Caco-2 (cell line): Measurements from ENCODE around the gene SMARCD1. TPM values are rescaled to one million over a fixed set of nuclear protein-coding genes. Genes with fewer than 3 reads are reported as not detected.
"Not testable (repeated sequence)": the region's sequence is repeated elsewhere in the genome, so short reads cannot be mapped to it uniquely, and the experiment has no call there.

Experiments
- BruUV-seq: library from RNA; stranded (reverse); fragments of 400-500 nt; replicated peaks from 2 replicates; lab custom pipeline; 2021; lab: Mats Ljungman, UMichigan
- CTCF ChIA-PET: fragments of 300-600 bp; sonication (Branson Sonifier 250); formaldehyde crosslinking; loops from one replicate; lab custom pipeline; 2022; ENCODE audit warnings: antibody characterized with exemption; lab: Charles Lee
- POLR2A ChIA-PET: fragments of 300-600 bp; sonication (Branson Sonifier 250); formaldehyde crosslinking; loops from one replicate; lab custom pipeline; 2022; ENCODE audit warnings: antibody characterized with exemption; lab: Charles Lee
- DNase-seq, 2 experiments: peaks; one replicate each; pipeline versions ENCODE4 v3.0.0 to v3.0.0-alpha.2; 2020 to 2022
- H3K27me3 ChIP-seq: replicated peaks from 2 replicates; pipeline ENCODE4 v1.6.0; 2011; ENCODE audit warnings: low read length; ENCODE audit not compliant: control insufficient read depth, insufficient read depth
- H3K36me3 ChIP-seq: 2 replicates; pipeline ENCODE4 v1.5.1; 2011; ENCODE audit warnings: low read length; ENCODE audit not compliant: control insufficient read depth, insufficient read depth
- H3K4me1 ChIP-seq: fragments of 250-450 bp; sonication (Bioruptor Pico); 2 replicates; pipeline ENCODE4 v1.5.1; 2020; ENCODE audit warnings: mild to moderate bottlenecking
- H3K4me3 ChIP-seq: 2 replicates; pipeline ENCODE4 v1.5.1; 2011; ENCODE audit warnings: low read depth, mild to moderate bottlenecking, control low read depth, low read length
- H3K9me3 ChIP-seq: fragments of 250-450 bp; sonication (Bioruptor Pico); 2 replicates; pipeline ENCODE4 v1.5.1; 2020; ENCODE audit warnings: mild to moderate bottlenecking, moderate library complexity
- H3K27ac Mint-ChIP-seq: one replicate; pipeline ENCODE4 v1.8.0; 2022; ENCODE audit warnings: mixed read lengths; ENCODE audit not compliant: unreplicated experiment
- H3K27me3 Mint-ChIP-seq: one replicate; pipeline ENCODE4 v1.8.0; 2022; ENCODE audit warnings: mixed read lengths; ENCODE audit not compliant: insufficient read depth, unreplicated experiment
- H3K36me3 Mint-ChIP-seq: one replicate; pipeline ENCODE4 v1.8.0; 2022; ENCODE audit warnings: mild to moderate bottlenecking, mixed read lengths; ENCODE audit not compliant: insufficient read depth, unreplicated experiment
- H3K4me1 Mint-ChIP-seq: one replicate; pipeline ENCODE4 v1.8.0; 2022; ENCODE audit warnings: low read depth, mixed read lengths; ENCODE audit not compliant: unreplicated experiment
- H3K4me3 Mint-ChIP-seq: one replicate; pipeline ENCODE4 v1.8.0; 2022; ENCODE audit warnings: mild to moderate bottlenecking, moderate library complexity, mixed read lengths; ENCODE audit not compliant: unreplicated experiment
- H3K9me3 Mint-ChIP-seq: one replicate; pipeline ENCODE4 v1.8.0; 2022; ENCODE audit warnings: mixed read lengths; ENCODE audit not compliant: unreplicated experiment
- intact Hi-C: fragments of 100-400 bp; cut with micrococcal nuclease; formaldehyde crosslinking; loops from one replicate; pipeline ENCODE4 v1.10.0; 2022; ENCODE audit not compliant: unreplicated experiment
- total RNA-seq: library from RNA; stranded (reverse); gene quantifications from 2 replicates; pipeline ENCODE4 v1.2.3, GENCODE V29; 2022
- TF ChIP-seq, protein P1 (sequence below), 2 experiments: fragments of 200-600 bp in 1 of 2; IDR thresholded peaks; 1 replicate in 1 of 2; 2 replicates in 1 of 2; pipeline versions ENCODE4 v1.5.1 to v1.8.0; 2011 to 2022; ENCODE audit warnings: antibody characterized with exemption in 1 of 2, control low read depth in 1 of 2, inconsistent platforms in 1 of 2, low read depth in 1 of 2, low read length in 1 of 2, mild to moderate bottlenecking in 1 of 2, moderate library complexity in 1 of 2; ENCODE audit not compliant: insufficient read depth in 1 of 2, severe bottlenecking in 1 of 2, unreplicated experiment in 1 of 2

SMARCD1 gene
- total RNA-seq, 1 experiment from 2014 or later = 158 TPM

DNA sequence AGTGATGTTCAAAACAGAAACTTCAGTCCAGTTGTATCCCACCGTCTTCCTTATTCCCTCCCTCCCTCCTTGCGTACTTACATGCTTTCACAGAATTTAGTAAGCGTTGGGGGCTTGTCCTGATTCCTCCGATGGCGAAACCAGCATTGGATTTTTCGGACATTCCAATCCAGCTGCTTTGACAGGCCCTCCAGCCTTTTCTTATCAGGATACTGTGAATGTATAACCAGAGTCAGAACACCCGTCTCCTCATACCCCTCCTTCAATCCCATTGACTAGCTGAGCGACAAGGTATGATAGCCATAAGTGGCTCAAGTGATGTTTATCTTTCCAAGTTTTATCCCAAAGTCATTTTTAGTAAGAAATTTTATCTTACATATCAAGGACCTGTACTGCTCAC, 57.9 kb downstream of the SMARCD1 start:
- no peaks in the 10 kb centered on the region for H3K27me3 ChIP-seq
- BruUV-seq = no TSS peak
- peaks cover 19% of the 10 kb centered on the region for H3K36me3 Mint-ChIP-seq
- peaks cover 29% of the 10 kb centered on the region for H3K4me1 ChIP-seq
- no peak overlapping the region for H3K4me3 ChIP-seq
- H3K27ac Mint-ChIP-seq = peak overlapping the region; percentile 33
- intact Hi-C loops = loop anchor here (1.0 kb wide), 1 partner anchor 24 kb away; the partner anchor contains the start of gene CERS5
- peak; percentile 74 to 81 for DNase-seq
- H3K4me3 Mint-ChIP-seq = peak overlapping the region; percentile 53
- ChIA-PET POLR2A (interaction anchor here (1.5 kb wide), 2 partner anchors 24 to 31 kb away, joined by 3 to 4 read pairs; partner anchors contain the start of genes CERS5 and COX14), CTCF (interaction anchor here (0.7 to 2.9 kb wide), 10 partner anchors 11 to 401 kb away, joined by 3 to 21 read pairs (median 4); partner anchors contain the start of genes CERS5, COX14 and TMBIM6)
- H3K9me3 Mint-ChIP-seq = no peaks in the 10 kb centered on the region
- H3K4me1 Mint-ChIP-seq = peaks cover 23% of the 10 kb centered on the region
- TF ChIP-seq, protein P1, sequence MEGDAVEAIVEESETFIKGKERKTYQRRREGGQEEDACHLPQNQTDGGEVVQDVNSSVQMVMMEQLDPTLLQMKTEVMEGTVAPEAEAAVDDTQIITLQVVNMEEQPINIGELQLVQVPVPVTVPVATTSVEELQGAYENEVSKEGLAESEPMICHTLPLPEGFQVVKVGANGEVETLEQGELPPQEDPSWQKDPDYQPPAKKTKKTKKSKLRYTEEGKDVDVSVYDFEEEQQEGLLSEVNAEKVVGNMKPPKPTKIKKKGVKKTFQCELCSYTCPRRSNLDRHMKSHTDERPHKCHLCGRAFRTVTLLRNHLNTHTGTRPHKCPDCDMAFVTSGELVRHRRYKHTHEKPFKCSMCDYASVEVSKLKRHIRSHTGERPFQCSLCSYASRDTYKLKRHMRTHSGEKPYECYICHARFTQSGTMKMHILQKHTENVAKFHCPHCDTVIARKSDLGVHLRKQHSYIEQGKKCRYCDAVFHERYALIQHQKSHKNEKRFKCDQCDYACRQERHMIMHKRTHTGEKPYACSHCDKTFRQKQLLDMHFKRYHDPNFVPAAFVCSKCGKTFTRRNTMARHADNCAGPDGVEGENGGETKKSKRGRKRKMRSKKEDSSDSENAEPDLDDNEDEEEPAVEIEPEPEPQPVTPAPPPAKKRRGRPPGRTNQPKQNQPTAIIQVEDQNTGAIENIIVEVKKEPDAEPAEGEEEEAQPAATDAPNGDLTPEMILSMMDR (IDR thresholded peaks at IDR 0.05; ENCODE audit: insufficient read depth in 1 of 2, low read depth in 1 of 2, low read length in 1 of 2, severe bottlenecking in 1 of 2, unreplicated experiment in 1 of 2) = no peak
- H3K36me3 ChIP-seq = peaks cover 1% of the 10 kb centered on the region; the same call in 1 of the 2 replicates
- no peaks in the 10 kb centered on the region for H3K27me3 Mint-ChIP-seq
- H3K9me3 ChIP-seq = no peaks in the 10 kb centered on the region

DNA sequence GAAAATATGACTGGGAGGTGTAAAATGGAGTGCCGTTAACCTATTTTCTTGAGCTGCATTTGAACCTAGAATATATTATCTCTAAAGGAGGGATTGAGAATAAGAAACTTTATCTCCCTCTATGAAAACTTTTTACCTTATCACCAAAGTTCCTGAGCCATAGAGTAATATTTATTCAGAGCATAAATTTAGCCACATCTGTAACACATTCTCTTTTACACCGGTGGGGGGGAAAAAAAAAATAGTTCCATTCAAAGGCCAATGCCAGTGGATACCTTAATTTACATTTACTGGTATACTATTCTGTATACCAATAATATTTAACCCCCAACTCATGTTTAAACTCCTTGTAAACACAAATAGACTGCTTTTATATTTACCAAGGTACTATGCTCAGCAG, 60.3 kb downstream of the SMARCD1 start:
- peaks cover 23% of the 10 kb centered on the region for H3K4me1 Mint-ChIP-seq
- DNase-seq = no peak
- POLR2A ChIA-PET = no interaction called here
- H3K27me3 ChIP-seq = no peaks in the 10 kb centered on the region
- peaks cover 18% of the 10 kb centered on the region for H3K36me3 Mint-ChIP-seq
- no peaks in the 10 kb centered on the region for H3K9me3 ChIP-seq
- peaks cover 29% of the 10 kb centered on the region for H3K4me1 ChIP-seq
- intact Hi-C loops = no loop called here
- H3K36me3 ChIP-seq = no peaks in the 10 kb centered on the region; the same call in 1 of the 2 replicates
- no TSS peak for BruUV-seq
- H3K4me3 ChIP-seq = no peak overlapping the region
- no peaks in the 10 kb centered on the region for H3K27me3 Mint-ChIP-seq
- TF ChIP-seq, protein P1 (IDR thresholded peaks at IDR 0.05; ENCODE audit: insufficient read depth in 1 of 2, low read depth in 1 of 2, low read length in 1 of 2, severe bottlenecking in 1 of 2, unreplicated experiment in 1 of 2) = no peak
- CTCF ChIA-PET = interaction anchor here (0.8 kb wide), 1 partner anchor 21 kb away, joined by 3 read pairs; no protein-coding TSS in a partner anchor
- no peaks in the 10 kb centered on the region for H3K9me3 Mint-ChIP-seq
- no peak overlapping the region for H3K27ac Mint-ChIP-seq
- H3K4me3 Mint-ChIP-seq = no peak overlapping the region

DNA sequence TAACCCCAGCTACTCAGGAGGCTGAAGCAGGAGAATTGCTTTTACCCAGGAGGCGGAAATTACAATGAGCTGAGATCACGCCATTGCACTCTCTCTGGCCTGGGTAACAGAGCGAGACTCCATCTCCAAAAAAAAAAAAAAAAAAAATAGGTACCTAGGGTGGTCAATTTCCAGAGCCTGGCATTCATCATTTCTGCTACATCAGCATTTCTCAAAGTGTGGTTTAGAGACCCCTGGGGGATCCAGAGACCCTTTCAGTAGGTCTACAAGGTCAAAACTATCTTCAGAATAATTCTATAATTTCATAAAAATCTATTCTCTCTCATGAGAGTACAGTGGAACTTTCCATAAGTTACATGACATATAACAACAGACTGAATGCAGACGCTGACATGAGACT, 62.1 kb downstream of the SMARCD1 start:
- Histone ChIP-seq H3K36me3 (no peaks in the 10 kb centered on the region), H3K4me1 (peaks cover 29% of the 10 kb centered on the region), H3K9me3 (no peaks in the 10 kb centered on the region), H3K4me3 (no peak overlapping the region), H3K27me3 (no peaks in the 10 kb centered on the region)
- ChIA-PET CTCF (interaction anchor here (0.6 to 0.7 kb wide), 3 partner anchors 59 to 249 kb away, joined by 3 to 6 read pairs (median 3); partner anchors contain the start of gene FAM186A), POLR2A (interaction anchor here (0.7 kb wide), 1 partner anchor 20 kb away, joined by 6 read pairs; the partner anchor contains the start of gene CERS5)
- Mint-ChIP-seq H3K4me1 (peaks cover 23% of the 10 kb centered on the region), H3K36me3 (peaks cover 6% of the 10 kb centered on the region), H3K4me3 (no peak overlapping the region), H3K27ac (no peak overlapping the region), H3K27me3 (no peaks in the 10 kb centered on the region), H3K9me3 (no peaks in the 10 kb centered on the region)
- intact Hi-C loops = no loop called here
- TF ChIP-seq, protein P1 (IDR thresholded peaks at IDR 0.05; ENCODE audit: insufficient read depth in 1 of 2, low read depth in 1 of 2, low read length in 1 of 2, severe bottlenecking in 1 of 2, unreplicated experiment in 1 of 2) = no peak
- DNase-seq = no peak
- no TSS peak for BruUV-seq

DNA sequence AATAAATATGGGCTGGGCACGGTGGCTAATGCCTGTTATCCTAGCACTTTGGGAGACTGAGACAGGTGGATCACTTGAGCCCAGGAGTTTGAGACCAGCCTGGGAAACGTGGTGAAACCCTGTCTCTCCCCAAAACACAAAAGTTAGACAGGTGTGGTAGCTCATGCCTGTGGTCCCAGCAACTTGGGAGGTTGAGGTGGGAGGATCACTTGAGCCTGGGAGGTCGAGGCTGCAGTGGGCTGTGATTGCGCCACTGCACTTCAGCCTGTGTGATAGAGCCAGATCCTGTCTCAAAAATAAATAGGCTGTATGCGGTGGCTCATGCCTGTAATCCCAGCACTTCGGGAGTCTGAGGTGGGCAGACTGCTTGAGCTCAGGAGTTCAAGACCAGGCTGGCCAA, 62.9 kb downstream of the SMARCD1 start:
- BruUV-seq, H3K27ac Mint-ChIP-seq, H3K27me3 Mint-ChIP-seq, H3K36me3 Mint-ChIP-seq, intact Hi-C loops, H3K36me3 ChIP-seq, H3K4me3 Mint-ChIP-seq, H3K9me3 ChIP-seq, H3K9me3 Mint-ChIP-seq, DNase-seq, H3K27me3 ChIP-seq, H3K4me3 ChIP-seq: not testable (repeated sequence)
- H3K4me1 Mint-ChIP-seq = peaks cover 19% of the 10 kb centered on the region
- ChIA-PET CTCF (interaction anchor here (0.7 kb wide), 1 partner anchor 69 kb away, joined by 3 read pairs; no protein-coding TSS in a partner anchor), POLR2A (interaction anchor here (0.7 kb wide), 1 partner anchor 19 kb away, joined by 6 read pairs; the partner anchor contains the start of gene CERS5)
- peaks cover 24% of the 10 kb centered on the region for H3K4me1 ChIP-seq
